Measurements from ENCODE around the gene MROH7.

GRCh38 chr1:54594463-54594862, 47.1 kb upstream of the MROH7 start:
- TF ChIP-seq CTCF (IDR thresholded peaks at IDR 0.05) = no peak
- no peak for TF ChIP-seq POLR2A (IDR thresholded peaks at IDR 0.05)
- no peak for TF ChIP-seq POLR2AphosphoS5 (IDR thresholded peaks at IDR 0.05)
